Trophoblast cell (in vitro differentiated cells and primary cell): ENCODE measurements around the gene INPP5D.

Source experiments
- DNase-seq, 2 donors: peaks; one replicate each; pipeline ENCODE4 v3.0.0-alpha.2; 2016
- H2AFZ ChIP-seq: 2 replicates; pipeline ENCODE4 v1.6.1; 2013; ENCODE audit warnings: low read length, moderate library complexity, mild to moderate bottlenecking; ENCODE audit not compliant: insufficient read depth, poor library complexity
- H2AK5ac ChIP-seq: 2 replicates; pipeline ENCODE4 v1.6.1; 2013; ENCODE audit warnings: mild to moderate bottlenecking, low read length
- H2BK120ac ChIP-seq: 2 replicates; pipeline ENCODE4 v1.6.1; 2013; ENCODE audit warnings: low read length, mild to moderate bottlenecking, moderate library complexity; ENCODE audit not compliant: insufficient read depth, poor library complexity
- H2BK12ac ChIP-seq: 2 replicates; pipeline ENCODE4 v1.6.1; 2013; ENCODE audit warnings: mild to moderate bottlenecking, low read length, moderate library complexity
- H2BK5ac ChIP-seq: 2 replicates; pipeline ENCODE4 v1.6.1; 2013; ENCODE audit warnings: low read length, low read depth, moderate library complexity, mild to moderate bottlenecking; ENCODE audit not compliant: poor library complexity
- H3K14ac ChIP-seq: 2 replicates; pipeline ENCODE4 v1.6.1; 2013; ENCODE audit warnings: mild to moderate bottlenecking, low read length
- H3K18ac ChIP-seq: 2 replicates; pipeline ENCODE4 v1.6.1; 2013; ENCODE audit warnings: mild to moderate bottlenecking, low read length
- H3K23ac ChIP-seq: 2 replicates; pipeline ENCODE4 v1.6.1; 2013; ENCODE audit warnings: low read length
- H3K27ac ChIP-seq: 2 replicates; pipeline ENCODE4 v1.5.1; 2013; ENCODE audit warnings: low read depth, mild to moderate bottlenecking, inconsistent platforms, low read length, moderate library complexity
- H3K27me3 ChIP-seq: 2 replicates; pipeline ENCODE4 v1.6.1; 2013; ENCODE audit warnings: inconsistent platforms, mild to moderate bottlenecking, low read length, moderate library complexity; ENCODE audit not compliant: insufficient read depth
- H3K36me3 ChIP-seq, 2 experiments: 1 replicate in 1 of 2; 2 replicates in 1 of 2; pipeline ENCODE4 v1.6.1; 2013; ENCODE audit warnings: low read length in 2 of 2, mild to moderate bottlenecking in 2 of 2, moderate library complexity in 1 of 2; ENCODE audit not compliant: insufficient read depth in 2 of 2, control insufficient read depth in 1 of 2
- H3K4ac ChIP-seq: 2 replicates; pipeline ENCODE4 v1.6.1; 2013; ENCODE audit warnings: low read depth, mild to moderate bottlenecking, low read length, moderate library complexity
- H3K4me1 ChIP-seq, 2 experiments: 1 replicate in 1 of 2; 2 replicates in 1 of 2; pipeline ENCODE4 v1.6.1; 2013; ENCODE audit warnings: low read length in 2 of 2, mild to moderate bottlenecking in 2 of 2, moderate library complexity in 1 of 2; ENCODE audit not compliant: insufficient read depth in 2 of 2, control insufficient read depth in 1 of 2
- H3K4me2 ChIP-seq: 2 replicates; pipeline ENCODE4 v1.6.1; 2013; ENCODE audit warnings: inconsistent platforms, mild to moderate bottlenecking, low read length, moderate library complexity
- H3K4me3 ChIP-seq: 2 replicates; pipeline ENCODE4 v1.5.1; 2013; ENCODE audit warnings: mild to moderate bottlenecking, low read depth, low read length, inconsistent platforms
- H3K79me1 ChIP-seq: one replicate; pipeline ENCODE4 v1.6.1; 2013; ENCODE audit warnings: low read length
- H3K79me2 ChIP-seq: 2 replicates; pipeline ENCODE4 v1.6.1; 2013; ENCODE audit warnings: low read length, mild to moderate bottlenecking; ENCODE audit not compliant: control insufficient read depth, insufficient read depth, poor library complexity
- H3K9ac ChIP-seq: 2 replicates; pipeline ENCODE4 v1.6.1; 2013; ENCODE audit warnings: mild to moderate bottlenecking, low read length
- H3K9me3 ChIP-seq: 2 replicates; pipeline ENCODE4 v1.6.1; 2013; ENCODE audit warnings: low read depth, mild to moderate bottlenecking, control low read depth, inconsistent platforms, low read length; ENCODE audit not compliant: insufficient read depth
- H4K12ac ChIP-seq: 2 replicates; pipeline ENCODE4 v1.6.1; 2013; ENCODE audit warnings: low read depth, mild to moderate bottlenecking, low read length, moderate library complexity
- H4K8ac ChIP-seq: 2 replicates; pipeline ENCODE4 v1.6.1; 2013; ENCODE audit warnings: low read depth, mild to moderate bottlenecking, low read length, moderate library complexity
- H4K91ac ChIP-seq: one replicate; pipeline ENCODE4 v1.6.1; 2013; ENCODE audit warnings: low read depth, mild to moderate bottlenecking, low read length, moderate library complexity
- WGBS: extraction: QIAGEN DNeasy Blood & Tissue Kit; methylation state at CpG from one replicate; pipeline ENCODE4 v1.1.7; 2013; ENCODE audit warnings: missing lambda C conversion rate; ENCODE audit not compliant: insufficient read length, insufficient coverage; ENCODE audit errors: extremely low coverage; 5-methylcytosine and 5-hydroxymethylcytosine counted together

INPP5D gene

GRCh38 chr2:233026198-233026813 is 33.8 kb upstream of the INPP5D start:
- H4K91ac ChIP-seq: no peak overlapping the region
- H3K4me3 ChIP-seq: no peak overlapping the region
- H3K36me3 ChIP-seq: no peaks in the 10 kb centered on the region
- H3K79me2 ChIP-seq: peaks cover 2% of the 10 kb centered on the region
- H3K27me3 ChIP-seq: no peaks in the 10 kb centered on the region
- H3K4me2 ChIP-seq: peak overlapping the region; percentile 1
- no peak overlapping the region for H2BK120ac ChIP-seq
- DNase-seq: peak; percentile 69 to 90
- no peak overlapping the region for H3K23ac ChIP-seq
- no peak overlapping the region for H3K27ac ChIP-seq
- no peak overlapping the region for H4K8ac ChIP-seq
- no CpG with 5 or more reads among the region's 4 CpGs for WGBS
- peaks cover 15 to 17% of the 10 kb centered on the region in 2 experiments for H3K4me1 ChIP-seq
- H3K4ac ChIP-seq: no peak overlapping the region
- no peak overlapping the region for H3K18ac ChIP-seq
- H4K12ac ChIP-seq: no peak overlapping the region
- peaks cover 1% of the 10 kb centered on the region for H3K9me3 ChIP-seq
- no peak overlapping the region for H3K14ac ChIP-seq
- no peak overlapping the region for H2AFZ ChIP-seq
- no peak overlapping the region for H2BK5ac ChIP-seq
- H3K79me1 ChIP-seq: no peaks in the 10 kb centered on the region
- no peak overlapping the region for H3K9ac ChIP-seq
- H2BK12ac ChIP-seq: no peak overlapping the region
- no peak overlapping the region for H2AK5ac ChIP-seq

GRCh38 chr2:233029321-233029720 is 30.8 kb upstream of the INPP5D start:
- Histone ChIP-seq H3K4me3 (no peak overlapping the region), H4K12ac (no peak overlapping the region), H2BK12ac (no peak overlapping the region), H3K27me3 (no peaks in the 10 kb centered on the region), H3K18ac (no peak overlapping the region), H3K9me3 (peaks cover 3% of the 10 kb centered on the region), H2BK120ac (no peak overlapping the region), H3K23ac (no peak overlapping the region), H3K36me3 (no peaks in the 10 kb centered on the region), H3K27ac (no peak overlapping the region), H3K79me2 (no peaks in the 10 kb centered on the region), H2BK5ac (no peak overlapping the region), H2AK5ac (no peak overlapping the region), H3K4me2 (no peak overlapping the region), H3K4ac (no peak overlapping the region), H3K4me1 (peaks cover 6 to 14% of the 10 kb centered on the region in 2 experiments), H3K14ac (no peak overlapping the region), H4K8ac (no peak overlapping the region), H3K79me1 (no peaks in the 10 kb centered on the region), H3K9ac (no peak overlapping the region), H2AFZ (no peak overlapping the region), H4K91ac (no peak overlapping the region)
- DNase-seq: peak; percentile 7 to 37
- WGBS: no CpG with 5 or more reads among the region's 9 CpGs

- Histone ChIP-seq H3K4me2 (no peak overlapping the region), H3K9ac (no peak overlapping the region), H3K9me3 (peaks cover 11% of the 10 kb centered on the region), H3K18ac (no peak overlapping the region), H3K79me1 (no peaks in the 10 kb centered on the region), H3K4me1 (no peaks in the 10 kb centered on the region), H2BK120ac (no peak overlapping the region), H2AK5ac (no peak overlapping the region), H4K91ac (no peak overlapping the region), H4K8ac (no peak overlapping the region), H3K14ac (no peak overlapping the region), H2BK5ac (no peak overlapping the region), H3K36me3 (no peaks in the 10 kb centered on the region), H2BK12ac (no peak overlapping the region), H3K27ac (no peak overlapping the region), H3K27me3 (no peaks in the 10 kb centered on the region), H4K12ac (no peak overlapping the region), H3K23ac (no peak overlapping the region), H3K4ac (no peak overlapping the region), H2AFZ (no peak overlapping the region), H3K4me3 (no peak overlapping the region), H3K79me2 (no peaks in the 10 kb centered on the region)
- no peak for DNase-seq
- WGBS: no CpG with 5 or more reads among the region's 27 CpGs
Observed at GRCh38 chr2:233031556-233032500, 28.3 kb upstream of the INPP5D start.

- H3K9ac ChIP-seq: no peak within 1 kb of the TSS
- H3K23ac ChIP-seq: no peak within 1 kb of the TSS
- H3K4me1 ChIP-seq: no peaks in the 10 kb centered on the region
- no peak within 1 kb of the TSS for H2BK5ac ChIP-seq
- H2AFZ ChIP-seq: no peak within 1 kb of the TSS
- H3K18ac ChIP-seq: no peak within 1 kb of the TSS
- H3K27me3 ChIP-seq: no peaks in the 10 kb centered on the region
- H3K14ac ChIP-seq: no peak within 1 kb of the TSS
- no peak within 1 kb of the TSS for H3K4me2 ChIP-seq
- no peak within 1 kb of the TSS for H3K4me3 ChIP-seq
- H2BK120ac ChIP-seq: no peak within 1 kb of the TSS
- H3K36me3 ChIP-seq: no peaks in the 10 kb centered on the region
- no peak within 1 kb of the TSS for H3K4ac ChIP-seq
- no peak within 1 kb of the TSS for H2BK12ac ChIP-seq
- H4K8ac ChIP-seq: no peak within 1 kb of the TSS
- H2AK5ac ChIP-seq: no peak within 1 kb of the TSS
- H4K12ac ChIP-seq: no peak within 1 kb of the TSS
- H3K27ac ChIP-seq: no peak within 1 kb of the TSS
- no peaks in the 10 kb centered on the region for H3K79me1 ChIP-seq
- no peak for DNase-seq
- H3K79me2 ChIP-seq: no peaks in the 10 kb centered on the region
- no CpG with 5 or more reads among the region's 13 CpGs for WGBS
- peaks cover 10% of the 10 kb centered on the region for H3K9me3 ChIP-seq
- no peak within 1 kb of the TSS for H4K91ac ChIP-seq
Observed at GRCh38 chr2:233032551-233033320, 27.4 kb upstream of the INPP5D start, which contains the start of gene NEU2. NEU2 (plus strand) TSS chr2:233032672; CDS start chr2:233032672, 0 bp downstream.
